HepG2 (cell line): ENCODE data around the gene ADAMTS20. TPM values are rescaled to one million over a fixed set of nuclear protein-coding genes. Genes with fewer than 3 reads are reported as not detected.

Experiments
- ATAC-seq: fragments of 200-7000 bp; cut with Tn5 transposase; 3 replicates; pipeline ENCODE4 v1.9.1; 2020; ENCODE audit warnings: mild to moderate bottlenecking, moderate library complexity
- BruUV-seq: library from RNA; stranded (reverse); fragments of 400-500 nt; replicated peaks from 2 replicates; lab custom pipeline; 2021; lab: Mats Ljungman, UMichigan
- CTCF ChIA-PET: fragments of 300-600 bp; formaldehyde crosslinking; extraction: SDS; loops from one replicate; lab custom pipeline; 2021; ENCODE audit warnings: low total read pairs, inconsistent platforms, low intra/inter-chr PET ratio; lab: Yijun Ruan, JAX
- POLR2A ChIA-PET: fragments of 350-600 bp; sonication (Branson Sonifier 250); formaldehyde crosslinking; loops from one replicate; lab custom pipeline; 2020; ENCODE audit warnings: antibody characterized with exemption, inconsistent platforms; lab: Yijun Ruan, JAX
- DNase-seq: peaks from one replicate; pipeline ENCODE4 v3.0.0-alpha.2; 2015; ENCODE audit warnings: low spot score
- FAIRE-seq: peaks from 3 replicates; lab custom pipeline; 2011; peaks lifted over from hg19 to GRCh38; lab: Jason Lieb, UNC
- H2AFZ ChIP-seq: one replicate; pipeline ENCODE4 v1.6.1; 2011; ENCODE audit warnings: low read length, inconsistent platforms
- H3K27ac ChIP-seq: fragments of 300-600 bp; 3 replicates; pipeline ENCODE4 v1.8.0; 2011; ENCODE audit warnings: mixed run types, mild to moderate bottlenecking, mixed read lengths, low read length, inconsistent platforms; ENCODE audit not compliant: insufficient read depth; ENCODE audit errors: extremely low read length
- H3K27me3 ChIP-seq, 2 experiments: fragments of 200-600 bp in 1 of 2; 2 replicates in 1 of 2; 3 replicates in 1 of 2; pipeline versions ENCODE4 v1.6.0 to v1.8.0; 2011; ENCODE audit warnings: low read length in 2 of 2, mild to moderate bottlenecking in 2 of 2, moderate library complexity in 2 of 2, inconsistent platforms in 1 of 2; ENCODE audit not compliant: insufficient read depth in 2 of 2, control insufficient read depth in 1 of 2
- H3K36me3 ChIP-seq, 2 experiments: fragments of 200-600 bp in 1 of 2; replicated peaks in 1 of 2; 2 replicates in 1 of 2; 3 replicates in 1 of 2; pipeline versions ENCODE4 v1.5.1 to v1.8.0; 2011; ENCODE audit warnings: low read length in 2 of 2, inconsistent platforms in 1 of 2; ENCODE audit not compliant: insufficient read depth in 2 of 2, control insufficient read depth in 1 of 2
- H3K4me1 ChIP-seq: 2 replicates; pipeline ENCODE4 v1.5.1; 2012; ENCODE audit warnings: low read length, inconsistent platforms; ENCODE audit not compliant: insufficient read depth
- H3K4me2 ChIP-seq: 2 replicates; pipeline ENCODE4 v1.6.0; 2011; ENCODE audit warnings: low read depth, low read length, inconsistent platforms
- H3K4me3 ChIP-seq, 3 experiments: fragments of 200-600 bp in 1 of 3; sonication (generic), shearing (Covaris generic) in 1 of 3; replicated peaks in 1 of 3; 2 replicates each; pipeline ENCODE4 v1.5.1; 2011 to 2016; ENCODE audit warnings: low read length in 3 of 3, inconsistent platforms in 2 of 3, low read depth in 2 of 3, mild to moderate bottlenecking in 2 of 3, control low read depth in 1 of 3, mixed read lengths in 1 of 3; ENCODE audit not compliant: insufficient read depth in 1 of 3
- H3K79me2 ChIP-seq: one replicate; pipeline ENCODE4 v1.6.1; 2011; ENCODE audit warnings: low read length, inconsistent platforms; ENCODE audit not compliant: insufficient read depth
- H3K9ac ChIP-seq: 2 replicates; pipeline ENCODE4 v1.6.0; 2011; ENCODE audit warnings: mild to moderate bottlenecking, low read depth, low read length, inconsistent platforms; ENCODE audit not compliant: insufficient read depth
- H3K9me3 ChIP-seq: 2 replicates; pipeline ENCODE4 v1.5.1; 2012; ENCODE audit warnings: mild to moderate bottlenecking, low read length
- H4K20me1 ChIP-seq: 2 replicates; pipeline ENCODE4 v1.6.0; 2011; ENCODE audit warnings: inconsistent platforms, mild to moderate bottlenecking, low read length, moderate library complexity; ENCODE audit not compliant: insufficient read depth
- HMGXB3 ChIP-seq: sonication (generic); formaldehyde crosslinking; IDR thresholded peaks from 2 replicates; pipeline ENCODE4 v1.4.0; 2020; ENCODE audit warnings: missing genetic modification reagents, borderline replicate concordance
- TIGD3 ChIP-seq: sonication (generic); formaldehyde crosslinking; IDR thresholded peaks from 2 replicates; pipeline ENCODE4 v1.5.1; 2020; ENCODE audit warnings: mild to moderate bottlenecking, missing genetic modification reagents, borderline replicate concordance
- WGBS: methylation state at CpG from one replicate; pipeline ENCODE4 v1.1.6; 2017; ENCODE audit warnings: low lambda C conversion rate; 5-methylcytosine and 5-hydroxymethylcytosine counted together
- in situ Hi-C: cut with HindIII; loops from 2 replicates; pipeline ENCODE4 v1.10.0; 2017; ENCODE audit warnings: low pct_unique_long_range_greater_than_20kb; ENCODE audit not compliant: extremely low pct_ligation_motif_present
- intact Hi-C: fragments of 100-400 bp; cut with micrococcal nuclease; formaldehyde crosslinking; loops from one replicate; pipeline ENCODE4 v1.10.0; 2022; ENCODE audit not compliant: unreplicated experiment
- polyA plus RNA-seq, 8 experiments: library from polyadenylated mRNA; depleted of rRNA in 3 of 8; stranded (reverse) in 7 of 8; unstranded in 1 of 8; fragments of >200 nt; fragmentation: Illumina TruSeq in 4 of 8; extraction: Trizol in 4 of 8; gene quantifications; 2 replicates each; pipeline versions ENCODE4 v1.2.1 to v1.2.3, GENCODE V29; 2011 to 2016; ENCODE audit warnings: low read depth in 4 of 8, missing spikeins in 1 of 8, mixed read lengths in 1 of 8; ENCODE audit not compliant: insufficient read depth in 1 of 8
- total RNA-seq, 5 experiments: library from RNA; depleted of rRNA; stranded (reverse); fragments of >200 nt; fragmentation: Illumina TruSeq; extraction: Trizol; gene quantifications; 2 replicates each; pipeline ENCODE4 v1.2.3, GENCODE V29; 2016; ENCODE audit warnings: low read depth in 1 of 5

Gene ADAMTS20
- total and polyA plus RNA-seq, 2 of the 13 experiments (the other 11 are each of a cell fraction or from before 2014, with no cell fraction given): not detected

GRCh38 chr12:43428088-43428600 is 123.9 kb downstream of the ADAMTS20 start:
- Histone ChIP-seq H3K79me2 (no peaks in the 10 kb centered on the region), H3K27me3 (no peaks in the 10 kb centered on the region), H3K4me2 (no peak overlapping the region), H4K20me1 (no peaks in the 10 kb centered on the region), H3K36me3 (no peaks in the 10 kb centered on the region), H3K4me3 (no peak overlapping the region), H3K27ac (no peak overlapping the region), H3K4me1 (no peaks in the 10 kb centered on the region), H3K9me3 (no peaks in the 10 kb centered on the region), H2AFZ (no peak overlapping the region), H3K9ac (no peak overlapping the region)
- WGBS: 11% methylated on average over 5 of the region's 5 CpGs
- CTCF ChIA-PET: no interaction called here
- no peak for ATAC-seq
- BruUV-seq: no TSS peak
- POLR2A ChIA-PET: no interaction called here
- intact Hi-C loops: no loop called here
- TF ChIP-seq HMGXB3 (CRISPR knock-in tag): no peak
- no peak for DNase-seq
- FAIRE-seq: no peak
- in situ Hi-C loops: no loop called here

- DNase-seq: no peak
- intact Hi-C loops: no loop called here
- POLR2A ChIA-PET: no interaction called here
- Histone ChIP-seq H2AFZ (no peak overlapping the region), H3K27me3 (no peaks in the 10 kb centered on the region), H3K36me3 (no peaks in the 10 kb centered on the region), H3K9me3 (no peaks in the 10 kb centered on the region), H3K4me2 (no peak overlapping the region), H3K27ac (no peak overlapping the region), H4K20me1 (no peaks in the 10 kb centered on the region), H3K9ac (no peak overlapping the region), H3K4me3 (no peak overlapping the region), H3K4me1 (no peaks in the 10 kb centered on the region), H3K79me2 (no peaks in the 10 kb centered on the region)
- FAIRE-seq: no peak
- 36% methylated on average over 3 of the region's 3 CpGs for WGBS
- TF ChIP-seq TIGD3 (CRISPR knock-in tag): no peak
- in situ Hi-C loops: no loop called here
- CTCF ChIA-PET: no interaction called here
- BruUV-seq: no TSS peak
- ATAC-seq: no peak
Measured at GRCh38 chr12:43425361-43425760, 126.6 kb downstream of the ADAMTS20 start.
